ENCODE measurements around the gene KCNE4. TPM values are rescaled to one million over a fixed set of nuclear protein-coding genes. Genes with fewer than 3 reads are reported as not detected.

KCNE4 gene, protein sequence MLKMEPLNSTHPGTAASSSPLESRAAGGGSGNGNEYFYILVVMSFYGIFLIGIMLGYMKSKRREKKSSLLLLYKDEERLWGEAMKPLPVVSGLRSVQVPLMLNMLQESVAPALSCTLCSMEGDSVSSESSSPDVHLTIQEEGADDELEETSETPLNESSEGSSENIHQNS
- 7.2 TPM for total RNA-seq
- 1 to 10 TPM; 2.8 to 8.0 (median 5.7) TPM for polyA plus RNA-seq (ENCODE audit: insufficient read depth in 1 of 8, insufficient read length in 8 of 8, low replicate concordance in 1 of 8)
- long read RNA-seq, donor 1, partial matches to known transcripts, result 0 of 1 reads
- long read RNA-seq, donor 1, other reads (novel, unspliced or antisense), result 0 of 1 reads
- long read RNA-seq, donor 2, result 0 reads
- long read RNA-seq, donor 3, result 0 reads
- long read RNA-seq, donor 4, result 0 reads
- long read RNA-seq, donor 5, transcript KCNE4-201 (2 exons, 3,291 nt), result major isoform, 7 of 8 reads
- long read RNA-seq, donor 5, partial matches to known transcripts, result 0 of 8 reads
- long read RNA-seq, donor 5, other reads (novel, unspliced or antisense), result 0 of 8 reads
- long read RNA-seq, donor 6, partial matches to known transcripts, result 0 of 2 reads
- long read RNA-seq, donor 6, other reads (novel, unspliced or antisense), result 0 of 2 reads
- long read RNA-seq, donor 7, partial matches to known transcripts, result 0 of 2 reads
- long read RNA-seq, donor 7, other reads (novel, unspliced or antisense), result 0 of 2 reads
- long read RNA-seq, donor 8, partial matches to known transcripts, result 0 of 1 reads
- long read RNA-seq, donor 8, other reads (novel, unspliced or antisense), result 0 of 1 reads
- long read RNA-seq, donor 9, partial matches to known transcripts, result 0 of 1 reads
- long read RNA-seq, donor 9, other reads (novel, unspliced or antisense), result 0 of 1 reads
- long read RNA-seq, donor 10, partial matches to known transcripts, result 0 of 1 reads
- long read RNA-seq, donor 10, other reads (novel, unspliced or antisense), result 0 of 1 reads
- long read RNA-seq, donor 11, partial matches to known transcripts, result 5 of 7 reads
- long read RNA-seq, donor 11, other reads (novel, unspliced or antisense), result 0 of 7 reads

GRCh38 chr2:223051693-223052289 lies at the start of gene KCNE4:
Gene KCNE4 (plus strand): TSS chr2:223052190. CDS start chr2:223052831, 641 bp downstream.
- Histone ChIP-seq H3K36me3 (ENCODE audit: control insufficient read depth, insufficient read depth, low read length) (no peaks in the 10 kb centered on the region), H3K27me3 (ENCODE audit: control insufficient read depth, insufficient read depth, low read length) (no peaks in the 10 kb centered on the region), H3K9me3 (replicated peaks; ENCODE audit: control insufficient read depth, low read depth, low read length) (no peaks in the 10 kb centered on the region), H3K4me3 (ENCODE audit: low read length) (peak within 1 kb of the TSS; percentile 35), H3K27ac (ENCODE audit: low read length) (peak within 1 kb of the TSS; percentile 93), H3K4me1 (ENCODE audit: control insufficient read depth, insufficient read depth, low read length) (peaks cover 52% of the 10 kb centered on the region)
- DNase-seq, result peak; percentile 95
- WGBS (ENCODE audit: insufficient coverage), result 14% methylated on average over 17 of the region's 19 CpGs

- no peaks in the 10 kb centered on the region for H3K36me3 ChIP-seq (ENCODE audit: control insufficient read depth, insufficient read depth, low read length)
- no peaks in the 10 kb centered on the region for H3K9me3 ChIP-seq (replicated peaks; ENCODE audit: control insufficient read depth, low read depth, low read length)
- no peak overlapping the region for H3K27ac ChIP-seq (ENCODE audit: low read length)
- H3K4me1 ChIP-seq (ENCODE audit: control insufficient read depth, insufficient read depth, low read length), result no peaks in the 10 kb centered on the region
- DNase-seq, result no peak
- WGBS (ENCODE audit: insufficient coverage), result 73% methylated on average over 2 of the region's 3 CpGs
- no peak overlapping the region for H3K4me3 ChIP-seq (ENCODE audit: low read length)
- H3K27me3 ChIP-seq (ENCODE audit: control insufficient read depth, insufficient read depth, low read length), result no peaks in the 10 kb centered on the region
Measured at GRCh38 chr2:223003191-223003590, 48.8 kb upstream of the KCNE4 start.

GRCh38 chr2:223005496-223005895 lies 46.5 kb upstream of the KCNE4 start:
- WGBS (ENCODE audit: insufficient coverage), result no CpG with 5 or more reads among the region's 1 CpG
- no peaks in the 10 kb centered on the region for H3K4me1 ChIP-seq (ENCODE audit: control insufficient read depth, insufficient read depth, low read length)

DNA sequence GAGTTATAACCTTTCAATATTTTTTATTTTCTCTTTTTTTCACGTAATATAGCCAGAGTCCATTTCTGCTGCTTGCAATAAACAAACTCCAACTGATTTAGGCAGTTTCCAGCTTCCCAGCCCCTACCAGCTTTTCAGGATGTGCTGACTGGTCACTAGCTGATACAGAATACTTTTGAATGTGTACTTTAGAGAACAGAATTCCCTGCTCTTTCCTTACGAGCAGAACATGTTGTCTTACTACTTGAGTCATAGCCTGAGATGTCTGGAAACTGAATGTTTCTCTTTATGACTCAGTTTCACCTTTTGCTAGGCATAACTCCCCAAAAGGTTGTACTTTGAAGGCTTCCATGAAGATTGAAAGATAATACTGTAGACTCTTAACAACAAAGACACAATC lies 44.5 kb upstream of the KCNE4 start:
- no CpG with 5 or more reads among the region's 2 CpGs for WGBS (ENCODE audit: insufficient coverage)
- Histone ChIP-seq H3K9me3 (replicated peaks; ENCODE audit: control insufficient read depth, low read depth, low read length) (no peaks in the 10 kb centered on the region), H3K27me3 (ENCODE audit: control insufficient read depth, insufficient read depth, low read length) (no peaks in the 10 kb centered on the region), H3K4me1 (ENCODE audit: control insufficient read depth, insufficient read depth, low read length) (no peaks in the 10 kb centered on the region), H3K36me3 (ENCODE audit: control insufficient read depth, insufficient read depth, low read length) (no peaks in the 10 kb centered on the region), H3K4me3 (ENCODE audit: low read length) (no peak overlapping the region), H3K27ac (ENCODE audit: low read length) (no peak overlapping the region)
- no peak for DNase-seq

More at GRCh38 chr2:223005496-223005895, 46.5 kb upstream of the KCNE4 start:
- Histone ChIP-seq H3K36me3 (ENCODE audit: control insufficient read depth, insufficient read depth, low read length) (no peaks in the 10 kb centered on the region), H3K9me3 (replicated peaks; ENCODE audit: control insufficient read depth, low read depth, low read length) (no peaks in the 10 kb centered on the region), H3K4me3 (ENCODE audit: low read length) (no peak overlapping the region), H3K27ac (ENCODE audit: low read length) (no peak overlapping the region), H3K27me3 (ENCODE audit: control insufficient read depth, insufficient read depth, low read length) (no peaks in the 10 kb centered on the region)
- no peak for DNase-seq

DNA sequence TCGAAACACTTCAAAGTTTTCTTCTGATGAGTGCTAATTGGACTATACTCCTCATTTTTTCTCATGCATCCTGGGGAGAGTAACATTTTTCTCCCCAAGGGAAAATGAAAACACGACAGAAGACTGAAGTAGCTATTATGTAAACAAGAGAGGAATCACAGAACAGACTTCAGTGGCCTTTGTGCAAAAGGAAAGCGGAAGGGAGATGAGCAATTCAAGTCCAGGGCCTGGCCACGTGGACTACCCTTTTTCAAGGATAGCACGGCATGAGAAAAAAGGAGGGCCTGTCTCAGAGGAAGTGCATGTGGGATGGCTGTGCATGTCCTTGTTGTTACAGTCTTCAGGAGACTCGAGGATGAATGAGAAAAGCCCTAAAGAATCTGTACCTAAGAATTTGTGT lies 43.8 kb upstream of the KCNE4 start:
- Histone ChIP-seq H3K4me1 (ENCODE audit: control insufficient read depth, insufficient read depth, low read length) (no peaks in the 10 kb centered on the region), H3K27me3 (ENCODE audit: control insufficient read depth, insufficient read depth, low read length) (no peaks in the 10 kb centered on the region), H3K9me3 (replicated peaks; ENCODE audit: control insufficient read depth, low read depth, low read length) (no peaks in the 10 kb centered on the region), H3K36me3 (ENCODE audit: control insufficient read depth, insufficient read depth, low read length) (no peaks in the 10 kb centered on the region), H3K27ac (ENCODE audit: low read length) (no peak overlapping the region), H3K4me3 (ENCODE audit: low read length) (no peak overlapping the region)
- DNase-seq, result no peak
- 67% methylated on average over 3 of the region's 6 CpGs for WGBS (ENCODE audit: insufficient coverage)

DNA sequence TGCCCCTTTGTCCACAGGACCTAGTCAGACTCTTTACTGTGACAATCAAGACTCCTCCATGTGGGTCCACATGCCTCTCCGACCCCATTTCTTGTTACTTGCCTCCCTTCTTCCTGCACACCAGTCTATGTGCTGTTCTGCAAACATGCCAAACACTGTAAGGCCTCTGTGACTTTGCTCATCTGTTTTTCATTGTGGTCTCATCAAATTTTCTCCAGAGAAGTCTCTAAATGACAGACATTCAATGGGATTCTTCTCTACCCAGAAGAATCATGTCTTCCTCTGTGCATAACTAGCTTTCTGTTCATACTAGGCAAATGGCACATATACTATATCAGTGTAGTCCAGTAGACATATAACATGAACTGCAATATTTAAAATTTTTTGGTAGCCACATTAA lies 43.0 kb upstream of the KCNE4 start:
- H3K4me3 ChIP-seq (ENCODE audit: low read length), result no peak overlapping the region
- no peaks in the 10 kb centered on the region for H3K4me1 ChIP-seq (ENCODE audit: control insufficient read depth, insufficient read depth, low read length)
- H3K27ac ChIP-seq (ENCODE audit: low read length), result no peak overlapping the region
- H3K9me3 ChIP-seq (replicated peaks; ENCODE audit: control insufficient read depth, low read depth, low read length), result no peaks in the 10 kb centered on the region
- 88% methylated on average over 1 of the region's 1 CpG for WGBS (ENCODE audit: insufficient coverage)
- H3K36me3 ChIP-seq (ENCODE audit: control insufficient read depth, insufficient read depth, low read length), result no peaks in the 10 kb centered on the region
- no peak for DNase-seq
- no peaks in the 10 kb centered on the region for H3K27me3 ChIP-seq (ENCODE audit: control insufficient read depth, insufficient read depth, low read length)

DNA sequence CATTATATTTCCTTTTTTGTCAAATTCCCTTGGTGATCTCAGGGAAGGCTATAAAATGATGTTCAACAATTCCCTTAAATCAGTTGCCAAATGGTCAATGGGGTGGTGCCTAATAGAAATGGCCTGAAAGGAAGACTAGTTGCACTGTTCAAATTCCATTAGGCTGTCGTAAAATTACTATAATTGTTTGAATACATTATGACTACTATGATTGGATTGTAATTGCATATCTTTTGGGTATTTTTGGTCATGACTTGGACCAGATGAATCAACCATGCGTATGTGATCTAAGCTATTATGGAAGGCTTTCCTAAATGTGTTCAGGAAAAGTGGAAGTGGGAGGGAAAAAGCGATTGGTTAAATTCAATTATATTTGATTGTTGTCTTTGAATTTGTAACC lies 41.3 kb upstream of the KCNE4 start:
- WGBS (ENCODE audit: insufficient coverage), result 88% methylated on average over 2 of the region's 3 CpGs
- no peaks in the 10 kb centered on the region for H3K36me3 ChIP-seq (ENCODE audit: control insufficient read depth, insufficient read depth, low read length)
- no peak overlapping the region for H3K27ac ChIP-seq (ENCODE audit: low read length)
- H3K9me3 ChIP-seq (replicated peaks; ENCODE audit: control insufficient read depth, low read depth, low read length), result no peaks in the 10 kb centered on the region
- no peak overlapping the region for H3K4me3 ChIP-seq (ENCODE audit: low read length)
- no peaks in the 10 kb centered on the region for H3K27me3 ChIP-seq (ENCODE audit: control insufficient read depth, insufficient read depth, low read length)
- DNase-seq, result no peak
- H3K4me1 ChIP-seq (ENCODE audit: control insufficient read depth, insufficient read depth, low read length), result no peaks in the 10 kb centered on the region

DNA sequence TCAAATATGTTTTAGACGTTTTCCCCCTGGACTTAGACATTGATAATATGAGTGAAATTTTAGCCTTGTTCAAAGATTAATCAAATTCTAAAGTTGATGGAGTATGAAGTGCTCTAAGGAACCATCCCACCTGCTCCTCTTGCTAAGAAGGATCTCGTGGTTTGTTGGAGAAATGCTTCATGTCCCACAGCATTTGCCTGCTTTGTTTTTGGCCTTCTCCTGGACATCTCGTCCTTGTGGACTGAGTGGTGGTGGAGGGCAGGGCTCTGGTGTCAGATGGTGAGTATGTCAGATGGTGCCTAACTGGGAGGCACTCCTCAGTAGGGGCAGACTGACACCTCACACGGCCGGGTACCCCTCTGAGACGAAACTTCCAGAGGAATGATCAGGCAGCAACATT lies 39.7 kb upstream of the KCNE4 start:
- DNase-seq, result no peak
- Histone ChIP-seq H3K9me3 (replicated peaks; ENCODE audit: control insufficient read depth, low read depth, low read length) (no peaks in the 10 kb centered on the region), H3K36me3 (ENCODE audit: control insufficient read depth, insufficient read depth, low read length) (no peaks in the 10 kb centered on the region), H3K27ac (ENCODE audit: low read length) (no peak overlapping the region), H3K27me3 (ENCODE audit: control insufficient read depth, insufficient read depth, low read length) (no peaks in the 10 kb centered on the region), H3K4me3 (ENCODE audit: low read length) (no peak overlapping the region), H3K4me1 (ENCODE audit: control insufficient read depth, insufficient read depth, low read length) (no peaks in the 10 kb centered on the region)
- WGBS (ENCODE audit: insufficient coverage), result 92% methylated on average over 2 of the region's 6 CpGs

- no peaks in the 10 kb centered on the region for H3K4me1 ChIP-seq (ENCODE audit: control insufficient read depth, insufficient read depth, low read length)
- no peak overlapping the region for H3K4me3 ChIP-seq (ENCODE audit: low read length)
- no peaks in the 10 kb centered on the region for H3K36me3 ChIP-seq (ENCODE audit: control insufficient read depth, insufficient read depth, low read length)
- no peaks in the 10 kb centered on the region for H3K9me3 ChIP-seq (replicated peaks; ENCODE audit: control insufficient read depth, low read depth, low read length)
- no peaks in the 10 kb centered on the region for H3K27me3 ChIP-seq (ENCODE audit: control insufficient read depth, insufficient read depth, low read length)
- WGBS (ENCODE audit: insufficient coverage), result 79% methylated on average over 3 of the region's 3 CpGs
- DNase-seq, result no peak
- H3K27ac ChIP-seq (ENCODE audit: low read length), result no peak overlapping the region
Measured at GRCh38 chr2:223019390-223019930, 32.5 kb upstream of the KCNE4 start.

Measured in muscle of leg (tissue), 16 donors.